ENCODE data around the gene ACKR2. TPM values are rescaled to one million over a fixed set of nuclear protein-coding genes. Genes with fewer than 3 reads are reported as not detected.

ACKR2 gene
- total and polyA plus RNA-seq, 2 of the 13 experiments (the other 11 are each of a cell fraction or from before 2014, with no cell fraction given): 1.1 to 1.9 TPM

DNA sequence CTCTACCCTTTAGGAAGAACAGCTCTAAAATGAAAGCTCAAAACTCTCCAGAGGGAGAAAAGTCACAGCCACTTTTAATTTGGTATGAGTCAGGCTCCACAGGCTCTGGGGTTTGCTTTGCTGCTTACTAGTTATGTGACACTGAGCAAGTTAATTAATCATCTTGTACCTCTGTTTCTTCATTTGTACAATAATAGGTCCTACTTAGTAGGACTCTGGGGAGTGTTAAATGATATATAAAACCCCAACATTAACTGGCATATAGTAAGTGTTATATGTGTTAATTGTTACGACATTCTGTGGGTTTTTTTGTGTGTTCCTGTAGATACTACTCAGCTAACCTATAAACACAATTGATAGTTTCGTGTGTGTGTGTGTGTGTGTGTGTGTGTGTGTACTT, 6.6 kb downstream of the ACKR2 start:
- no peak for ATAC-seq
- H3K27me3 ChIP-seq (ENCODE audit: control insufficient read depth in 1 of 2, insufficient read depth in 2 of 2, low read length in 2 of 2): no peaks in the 10 kb centered on the region
- no peak overlapping the region for H3K4me3 ChIP-seq (replicated peaks in 1 of 3; ENCODE audit: insufficient read depth in 1 of 3, low read depth in 2 of 3, low read length in 3 of 3)
- no peaks in the 10 kb centered on the region for H4K20me1 ChIP-seq (ENCODE audit: insufficient read depth, low read length)
- H3K27ac ChIP-seq (ENCODE audit: extremely low read length, insufficient read depth, low read length): no peak overlapping the region
- TF ChIP-seq POLR2G (IDR thresholded peaks at IDR 0.05; ENCODE audit: low read depth, low read length) (no peak), NFRKB (IDR thresholded peaks at IDR 0.05) (no peak), ZNF629 (CRISPR knock-in tag; conservative IDR thresholded peaks at IDR 0.05) (no peak), ZSCAN31 (CRISPR knock-in tag; IDR thresholded peaks at IDR 0.05; ENCODE audit: low read depth) (no peak), GFI1 (CRISPR knock-in tag; IDR thresholded peaks at IDR 0.05; ENCODE audit: borderline replicate concordance) (no peak), CSRNP1 (CRISPR knock-in tag; IDR thresholded peaks at IDR 0.05) (no peak), ZC3H13 (CRISPR knock-in tag; IDR thresholded peaks at IDR 0.05) (no peak), BRCA1 (CRISPR knock-in tag; IDR thresholded peaks at IDR 0.05) (no peak), ZBTB7A (CRISPR knock-in tag; IDR thresholded peaks at IDR 0.05) (no peak), ZNF660 (CRISPR knock-in tag; IDR thresholded peaks at IDR 0.05; ENCODE audit: borderline replicate concordance, low read depth) (no peak), ZEB1 (IDR thresholded peaks at IDR 0.05; ENCODE audit: insufficient replicate concordance, low read depth) (no peak), PHF5A (CRISPR knock-in tag; IDR thresholded peaks at IDR 0.05; ENCODE audit: low read depth, unreplicated experiment) (no peak)
- TF ChIP-seq, protein P1, sequence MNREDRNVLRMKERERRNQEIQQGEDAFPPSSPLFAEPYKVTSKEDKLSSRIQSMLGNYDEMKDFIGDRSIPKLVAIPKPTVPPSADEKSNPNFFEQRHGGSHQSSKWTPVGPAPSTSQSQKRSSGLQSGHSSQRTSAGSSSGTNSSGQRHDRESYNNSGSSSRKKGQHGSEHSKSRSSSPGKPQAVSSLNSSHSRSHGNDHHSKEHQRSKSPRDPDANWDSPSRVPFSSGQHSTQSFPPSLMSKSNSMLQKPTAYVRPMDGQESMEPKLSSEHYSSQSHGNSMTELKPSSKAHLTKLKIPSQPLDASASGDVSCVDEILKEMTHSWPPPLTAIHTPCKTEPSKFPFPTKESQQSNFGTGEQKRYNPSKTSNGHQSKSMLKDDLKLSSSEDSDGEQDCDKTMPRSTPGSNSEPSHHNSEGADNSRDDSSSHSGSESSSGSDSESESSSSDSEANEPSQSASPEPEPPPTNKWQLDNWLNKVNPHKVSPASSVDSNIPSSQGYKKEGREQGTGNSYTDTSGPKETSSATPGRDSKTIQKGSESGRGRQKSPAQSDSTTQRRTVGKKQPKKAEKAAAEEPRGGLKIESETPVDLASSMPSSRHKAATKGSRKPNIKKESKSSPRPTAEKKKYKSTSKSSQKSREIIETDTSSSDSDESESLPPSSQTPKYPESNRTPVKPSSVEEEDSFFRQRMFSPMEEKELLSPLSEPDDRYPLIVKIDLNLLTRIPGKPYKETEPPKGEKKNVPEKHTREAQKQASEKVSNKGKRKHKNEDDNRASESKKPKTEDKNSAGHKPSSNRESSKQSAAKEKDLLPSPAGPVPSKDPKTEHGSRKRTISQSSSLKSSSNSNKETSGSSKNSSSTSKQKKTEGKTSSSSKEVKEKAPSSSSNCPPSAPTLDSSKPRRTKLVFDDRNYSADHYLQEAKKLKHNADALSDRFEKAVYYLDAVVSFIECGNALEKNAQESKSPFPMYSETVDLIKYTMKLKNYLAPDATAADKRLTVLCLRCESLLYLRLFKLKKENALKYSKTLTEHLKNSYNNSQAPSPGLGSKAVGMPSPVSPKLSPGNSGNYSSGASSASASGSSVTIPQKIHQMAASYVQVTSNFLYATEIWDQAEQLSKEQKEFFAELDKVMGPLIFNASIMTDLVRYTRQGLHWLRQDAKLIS (CRISPR knock-in tag; IDR thresholded peaks at IDR 0.05): no peak
- peaks cover 78% of the 10 kb centered on the region for H3K4me1 ChIP-seq (ENCODE audit: insufficient read depth, low read length)
- no peak overlapping the region for H2AFZ ChIP-seq (ENCODE audit: low read length)
- no peaks in the 10 kb centered on the region for H3K79me2 ChIP-seq (ENCODE audit: insufficient read depth, low read length)
- no peaks in the 10 kb centered on the region for H3K9me3 ChIP-seq (ENCODE audit: low read length)
- DNase-seq (ENCODE audit: low spot score): no peak
- no peak overlapping the region for H3K9ac ChIP-seq (ENCODE audit: insufficient read depth, low read depth, low read length)
- no TSS peak for BruUV-seq (replicated peaks)
- intact Hi-C loops (cut with micrococcal nuclease; ENCODE audit: unreplicated experiment) (no loop called here), in situ Hi-C loops (cut with HindIII; ENCODE audit: extremely low pct_ligation_motif_present, low pct_unique_long_range_greater_than_20kb) (no loop called here)
- ChIA-PET CTCF (ENCODE audit: low intra/inter-chr PET ratio, low total read pairs) (no interaction called here), POLR2A (interaction anchor here (0.7 to 4.6 kb wide), 4 partner anchors 11 to 15 kb away, joined by 3 to 41 read pairs (median 4); partner anchors contain the start of gene HIGD1A)
- no peak overlapping the region for H3K4me2 ChIP-seq (ENCODE audit: low read depth, low read length)
- 70% methylated on average over 2 of the region's 2 CpGs for WGBS (ENCODE audit: low lambda C conversion rate)
- no peak for FAIRE-seq
- H3K36me3 ChIP-seq (replicated peaks in 1 of 2; ENCODE audit: control insufficient read depth in 1 of 2, insufficient read depth in 2 of 2, low read length in 2 of 2): no peaks in the 10 kb centered on the region
